ENCODE results near the gene ADD3. TPM values are rescaled to one million over a fixed set of nuclear protein-coding genes. Genes with fewer than 3 reads are reported as not detected.
A peak's percentile ranks its signal among the peaks of the same experiment; 100 is the strongest.

ADD3 gene
- total and polyA plus RNA-seq, 11 donors, result 28.8 to 659 (median 97.1) TPM

DNA sequence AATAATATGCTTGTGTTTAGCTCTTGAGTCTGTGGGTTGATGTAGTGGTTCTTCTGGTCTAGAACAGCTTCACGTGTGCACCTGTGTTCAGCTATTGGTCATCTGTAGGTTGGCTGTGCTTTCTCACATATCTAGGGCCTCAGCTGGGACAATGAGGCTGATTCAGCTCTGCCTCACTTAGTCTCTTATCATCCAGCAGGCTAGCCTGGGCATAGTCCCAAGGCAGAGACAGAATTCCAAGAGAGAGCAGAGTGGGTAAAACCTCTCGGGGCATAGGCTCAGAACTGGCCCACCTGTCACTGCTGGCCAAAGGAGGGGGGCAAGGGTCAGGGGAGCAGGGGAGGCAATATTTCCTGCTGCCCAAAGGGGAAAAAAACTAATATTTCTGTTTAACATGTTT is 167.6 kb downstream of the ADD3 start:
- Histone ChIP-seq H3K27me3 (no peaks in the 10 kb centered on the region), H3K36me3 (no peaks in the 10 kb centered on the region), H3K4me1 (peaks cover 0 to 25% (median 18%) of the 10 kb centered on the region in 12 donors), H3K27ac (peak overlapping the region in 8 of 12 donors; percentile 43 to 89 (median 80)), H3K4me3 (no peak overlapping the region), H3K9me3 (no peaks in the 10 kb centered on the region)
- intact Hi-C loops (cut with DNase I), result loop anchor here in 1 of 10 donors (5.0 kb wide), 1 partner anchor 33 kb away; no protein-coding TSS in a partner anchor
- TF ChIP-seq, protein P1, sequence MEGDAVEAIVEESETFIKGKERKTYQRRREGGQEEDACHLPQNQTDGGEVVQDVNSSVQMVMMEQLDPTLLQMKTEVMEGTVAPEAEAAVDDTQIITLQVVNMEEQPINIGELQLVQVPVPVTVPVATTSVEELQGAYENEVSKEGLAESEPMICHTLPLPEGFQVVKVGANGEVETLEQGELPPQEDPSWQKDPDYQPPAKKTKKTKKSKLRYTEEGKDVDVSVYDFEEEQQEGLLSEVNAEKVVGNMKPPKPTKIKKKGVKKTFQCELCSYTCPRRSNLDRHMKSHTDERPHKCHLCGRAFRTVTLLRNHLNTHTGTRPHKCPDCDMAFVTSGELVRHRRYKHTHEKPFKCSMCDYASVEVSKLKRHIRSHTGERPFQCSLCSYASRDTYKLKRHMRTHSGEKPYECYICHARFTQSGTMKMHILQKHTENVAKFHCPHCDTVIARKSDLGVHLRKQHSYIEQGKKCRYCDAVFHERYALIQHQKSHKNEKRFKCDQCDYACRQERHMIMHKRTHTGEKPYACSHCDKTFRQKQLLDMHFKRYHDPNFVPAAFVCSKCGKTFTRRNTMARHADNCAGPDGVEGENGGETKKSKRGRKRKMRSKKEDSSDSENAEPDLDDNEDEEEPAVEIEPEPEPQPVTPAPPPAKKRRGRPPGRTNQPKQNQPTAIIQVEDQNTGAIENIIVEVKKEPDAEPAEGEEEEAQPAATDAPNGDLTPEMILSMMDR (IDR thresholded peaks at IDR 0.05), result no peak
- no peak for TF ChIP-seq POLR2A (IDR thresholded peaks at IDR 0.05)
- DNase-seq (peak in 2 of 5 donors; percentile 53 to 55), ATAC-seq (peak; percentile 45 to 82 (median 79))
- WGBS, 4 donors, result 55 to 88% (median 58%) methylated on average over 2 of the region's 2 CpGs

DNA sequence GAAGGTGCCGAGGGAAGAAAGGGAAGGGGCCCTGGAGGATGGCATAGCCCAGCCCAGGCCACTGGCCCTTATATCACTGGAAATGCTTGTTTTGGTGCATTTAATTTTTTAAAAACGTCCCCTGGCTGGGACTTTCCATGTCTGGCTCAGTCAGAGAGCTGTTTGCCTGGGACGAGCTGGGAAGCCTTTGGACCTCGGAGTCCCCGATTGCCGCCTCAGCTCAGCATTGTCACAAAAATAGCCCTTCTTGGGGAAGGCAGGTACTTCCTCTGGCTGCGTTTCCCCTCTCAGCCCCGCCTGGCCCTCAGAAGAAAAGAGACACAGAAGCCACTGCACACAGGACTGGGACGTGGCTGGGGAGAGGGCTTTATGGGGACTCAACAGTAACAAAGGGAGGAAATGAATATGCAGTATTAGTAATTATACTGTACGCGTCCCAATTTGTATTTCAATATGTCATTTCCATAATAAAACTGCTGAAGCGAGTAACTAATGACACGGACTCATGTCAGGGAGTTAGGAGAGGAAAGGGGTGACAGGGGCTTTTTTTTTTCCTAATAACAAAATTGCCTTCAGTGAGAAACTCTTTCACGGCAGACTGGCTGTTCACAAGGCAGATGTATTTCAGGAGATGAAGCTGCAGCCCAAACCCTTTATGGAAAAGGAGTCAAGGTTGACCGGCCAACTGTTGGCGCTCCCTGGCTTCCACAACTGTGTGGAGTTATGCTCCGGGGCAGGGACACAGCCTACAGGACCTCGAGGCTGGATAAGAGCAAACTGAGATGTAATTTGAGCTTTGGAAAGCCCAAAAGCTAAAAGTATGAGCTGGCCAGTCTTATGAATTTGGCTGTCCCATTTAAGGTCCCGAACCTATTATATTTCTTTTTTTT is 168.6 kb downstream of the ADD3 start:
- intact Hi-C loops (cut with DNase I), result loop anchor here in 2 of 10 donors (1.0 to 5.0 kb wide), 2 partner anchors 34 to 39 kb away; no protein-coding TSS in a partner anchor
- ATAC-seq (peak; percentile 62 to 85 (median 72)), DNase-seq (peak in 4 of 5 donors; percentile 41 to 66 (median 48))
- no peak for TF ChIP-seq POLR2A (IDR thresholded peaks at IDR 0.05)
- TF ChIP-seq, protein P1 (IDR thresholded peaks at IDR 0.05), result peak in 1 of 12 donors; percentile 7
- Histone ChIP-seq H3K27me3 (no peaks in the 10 kb centered on the region), H3K27ac (peak overlapping the region; percentile 29 to 89 (median 66)), H3K4me1 (peaks cover 0 to 23% (median 14%) of the 10 kb centered on the region in 12 donors), H3K9me3 (no peaks in the 10 kb centered on the region), H3K4me3 (peak overlapping the region in 8 of 12 donors; percentile 6 to 27 (median 16)), H3K36me3 (no peaks in the 10 kb centered on the region)
- WGBS, 4 donors, result 28 to 37% (median 31%) methylated on average over 19 of the region's 19 CpGs

DNA sequence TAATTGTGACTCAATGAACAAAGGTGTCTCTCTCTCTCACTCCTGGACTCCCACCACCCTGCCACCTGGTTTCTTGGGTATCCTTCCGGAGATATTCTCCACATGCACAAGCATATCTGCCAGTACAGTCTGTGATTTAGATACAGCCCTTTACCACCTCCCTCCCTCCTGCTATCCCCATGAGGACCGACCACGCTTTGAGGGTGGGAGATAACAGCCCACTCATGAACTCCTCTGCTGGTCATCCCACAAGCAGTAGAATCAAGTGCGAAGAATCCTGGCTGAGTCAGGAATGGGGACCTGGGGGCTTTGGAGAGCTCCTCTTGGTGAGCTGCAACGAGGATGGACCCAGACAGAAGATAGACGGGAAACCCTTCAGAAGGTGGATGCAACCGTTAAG is 171.4 kb downstream of the ADD3 start:
- no peak for ATAC-seq
- DNase-seq, result no peak
- no peak overlapping the region for H3K4me3 ChIP-seq
- no peak overlapping the region for H3K27ac ChIP-seq
- WGBS, 4 donors, result 83 to 92% (median 89%) methylated on average over 7 of the region's 7 CpGs
- TF ChIP-seq, protein P1 (IDR thresholded peaks at IDR 0.05), result no peak
- TF ChIP-seq POLR2A (IDR thresholded peaks at IDR 0.05), result no peak
- intact Hi-C loops (cut with DNase I), result loop anchor here in 1 of 10 donors (5.0 kb wide), 1 partner anchor 37 kb away; no protein-coding TSS in a partner anchor
- H3K9me3 ChIP-seq, result no peaks in the 10 kb centered on the region
- no peaks in the 10 kb centered on the region for H3K27me3 ChIP-seq
- H3K36me3 ChIP-seq, result no peaks in the 10 kb centered on the region
- peaks cover 0 to 23% (median 14%) of the 10 kb centered on the region in 12 donors for H3K4me1 ChIP-seq

DNA sequence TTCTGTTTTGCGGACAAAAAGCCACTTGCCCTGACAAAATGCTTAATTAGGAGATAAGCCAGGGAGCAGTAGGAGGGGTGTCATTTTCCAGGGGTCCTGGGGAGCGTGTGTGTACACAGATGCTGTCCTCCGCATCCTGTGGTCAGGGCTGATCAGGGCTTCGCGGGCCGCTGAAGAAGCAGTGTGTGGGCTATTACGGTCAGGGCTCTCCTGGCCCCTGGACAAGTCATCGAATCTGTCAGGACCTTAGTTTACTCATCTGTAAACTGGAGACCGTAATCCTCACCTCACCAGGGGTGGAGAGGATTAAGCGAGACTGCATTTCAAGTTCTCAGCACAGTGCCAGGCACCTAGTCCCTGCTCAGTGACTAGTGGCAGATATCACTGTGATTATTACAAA is 173.7 kb downstream of the ADD3 start:
- TF ChIP-seq, protein P1 (IDR thresholded peaks at IDR 0.05), result no peak
- no peak for TF ChIP-seq POLR2A (IDR thresholded peaks at IDR 0.05)
- Histone ChIP-seq H3K4me1 (peaks cover 0 to 7% (median 3%) of the 10 kb centered on the region in 12 donors), H3K4me3 (no peak overlapping the region), H3K27me3 (no peaks in the 10 kb centered on the region), H3K9me3 (no peaks in the 10 kb centered on the region), H3K27ac (no peak overlapping the region), H3K36me3 (no peaks in the 10 kb centered on the region)
- DNase-seq (no peak), ATAC-seq (no peak)
- intact Hi-C loops (cut with DNase I), result no loop called here
- 81 to 90% (median 85%) methylated on average over 10 of the region's 10 CpGs for WGBS, 4 donors

Measured in heart left ventricle (tissue), 16 donors.